ENCODE measurements around the gene DDI2. TPM values are rescaled to one million over a fixed set of nuclear protein-coding genes. Genes with fewer than 3 reads are reported as not detected.
A peak's percentile ranks its signal among the peaks of the same experiment; 100 is the strongest.

The DDI2 gene
- total RNA-seq, 1 donor from 2014 or later: 22.5 TPM

DNA sequence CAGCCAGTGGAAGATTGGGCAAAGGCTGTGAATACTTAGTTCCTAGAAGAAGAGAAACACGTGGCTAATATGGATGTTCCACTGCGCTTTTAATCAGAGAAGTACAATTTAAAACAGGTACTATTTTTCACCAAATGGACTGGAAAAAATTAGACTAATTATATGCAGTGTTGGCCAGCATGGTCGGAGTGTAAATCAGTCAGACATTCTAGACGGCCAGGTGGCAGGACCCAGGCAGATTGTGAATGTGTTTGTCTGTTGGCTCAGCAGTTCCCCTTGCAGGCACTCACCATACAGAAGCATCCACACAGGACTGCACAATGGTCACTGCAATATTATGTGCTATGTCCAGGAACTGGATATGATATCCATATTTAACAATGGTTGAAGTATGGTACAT is 94.9 kb downstream of the DDI2 start:
- no peak overlapping the region for H3K4me3 ChIP-seq
- peaks cover 13% of the 10 kb centered on the region for H3K36me3 ChIP-seq
- H3K9me3 ChIP-seq (replicated peaks): no peaks in the 10 kb centered on the region
- peaks cover 100% of the 10 kb centered on the region for H3K4me1 ChIP-seq
- peak overlapping the region; percentile 53 for H3K27ac ChIP-seq (replicated peaks)
- TF ChIP-seq, protein P1, sequence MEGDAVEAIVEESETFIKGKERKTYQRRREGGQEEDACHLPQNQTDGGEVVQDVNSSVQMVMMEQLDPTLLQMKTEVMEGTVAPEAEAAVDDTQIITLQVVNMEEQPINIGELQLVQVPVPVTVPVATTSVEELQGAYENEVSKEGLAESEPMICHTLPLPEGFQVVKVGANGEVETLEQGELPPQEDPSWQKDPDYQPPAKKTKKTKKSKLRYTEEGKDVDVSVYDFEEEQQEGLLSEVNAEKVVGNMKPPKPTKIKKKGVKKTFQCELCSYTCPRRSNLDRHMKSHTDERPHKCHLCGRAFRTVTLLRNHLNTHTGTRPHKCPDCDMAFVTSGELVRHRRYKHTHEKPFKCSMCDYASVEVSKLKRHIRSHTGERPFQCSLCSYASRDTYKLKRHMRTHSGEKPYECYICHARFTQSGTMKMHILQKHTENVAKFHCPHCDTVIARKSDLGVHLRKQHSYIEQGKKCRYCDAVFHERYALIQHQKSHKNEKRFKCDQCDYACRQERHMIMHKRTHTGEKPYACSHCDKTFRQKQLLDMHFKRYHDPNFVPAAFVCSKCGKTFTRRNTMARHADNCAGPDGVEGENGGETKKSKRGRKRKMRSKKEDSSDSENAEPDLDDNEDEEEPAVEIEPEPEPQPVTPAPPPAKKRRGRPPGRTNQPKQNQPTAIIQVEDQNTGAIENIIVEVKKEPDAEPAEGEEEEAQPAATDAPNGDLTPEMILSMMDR (IDR thresholded peaks at IDR 0.05; ENCODE audit: borderline replicate concordance): no peak
- no peak for DNase-seq
- intact Hi-C loops (cut with micrococcal nuclease): no loop called here
- H3K27me3 ChIP-seq (ENCODE audit: low read depth): no peaks in the 10 kb centered on the region

DNA sequence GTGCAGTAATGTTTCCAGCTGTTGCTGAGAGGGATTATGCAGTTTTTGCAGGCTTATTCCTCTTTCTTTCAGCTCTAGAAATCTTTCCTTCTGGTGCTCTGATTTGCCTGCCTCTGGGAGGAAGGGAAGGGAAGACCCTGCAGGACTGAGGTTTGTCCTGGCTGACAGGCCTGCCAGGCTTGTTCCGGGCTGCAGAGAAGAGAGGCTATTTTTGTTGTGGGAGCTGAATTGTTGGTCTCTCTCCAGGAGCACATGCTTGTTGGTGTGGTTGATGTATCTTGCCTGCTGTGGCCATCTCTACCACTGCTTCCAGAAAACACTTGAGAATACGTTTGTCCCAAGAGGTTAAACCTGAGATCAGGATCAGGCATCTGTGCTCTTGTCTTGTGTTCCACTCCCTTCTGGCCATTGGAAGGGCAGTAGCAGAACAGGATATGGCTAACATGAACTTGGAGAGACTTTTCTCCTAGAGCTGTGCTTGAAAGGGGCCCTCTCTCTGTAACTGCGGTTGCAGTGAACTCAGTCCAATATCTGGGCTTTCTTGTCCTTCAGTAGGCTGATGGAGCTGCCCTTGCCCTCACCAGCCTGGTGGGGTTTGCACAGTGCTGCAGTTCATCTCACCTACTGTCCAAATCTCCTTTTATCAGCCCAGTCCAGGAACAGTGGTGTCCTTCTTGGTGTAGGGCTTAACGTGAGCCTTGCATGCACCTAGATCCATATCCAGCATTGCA is 97.3 kb downstream of the DDI2 start:
- Histone ChIP-seq H3K4me1 (peaks cover 100% of the 10 kb centered on the region), H3K9me3 (replicated peaks) (no peaks in the 10 kb centered on the region), H3K27ac (replicated peaks) (peak overlapping the region; percentile 87), H3K4me3 (peak overlapping the region; percentile 9), H3K36me3 (peaks cover 36% of the 10 kb centered on the region), H3K27me3 (ENCODE audit: low read depth) (no peaks in the 10 kb centered on the region)
- DNase-seq: no peak
- intact Hi-C loops (cut with micrococcal nuclease): no loop called here
- TF ChIP-seq, protein P1 (IDR thresholded peaks at IDR 0.05; ENCODE audit: borderline replicate concordance): no peak

DNA sequence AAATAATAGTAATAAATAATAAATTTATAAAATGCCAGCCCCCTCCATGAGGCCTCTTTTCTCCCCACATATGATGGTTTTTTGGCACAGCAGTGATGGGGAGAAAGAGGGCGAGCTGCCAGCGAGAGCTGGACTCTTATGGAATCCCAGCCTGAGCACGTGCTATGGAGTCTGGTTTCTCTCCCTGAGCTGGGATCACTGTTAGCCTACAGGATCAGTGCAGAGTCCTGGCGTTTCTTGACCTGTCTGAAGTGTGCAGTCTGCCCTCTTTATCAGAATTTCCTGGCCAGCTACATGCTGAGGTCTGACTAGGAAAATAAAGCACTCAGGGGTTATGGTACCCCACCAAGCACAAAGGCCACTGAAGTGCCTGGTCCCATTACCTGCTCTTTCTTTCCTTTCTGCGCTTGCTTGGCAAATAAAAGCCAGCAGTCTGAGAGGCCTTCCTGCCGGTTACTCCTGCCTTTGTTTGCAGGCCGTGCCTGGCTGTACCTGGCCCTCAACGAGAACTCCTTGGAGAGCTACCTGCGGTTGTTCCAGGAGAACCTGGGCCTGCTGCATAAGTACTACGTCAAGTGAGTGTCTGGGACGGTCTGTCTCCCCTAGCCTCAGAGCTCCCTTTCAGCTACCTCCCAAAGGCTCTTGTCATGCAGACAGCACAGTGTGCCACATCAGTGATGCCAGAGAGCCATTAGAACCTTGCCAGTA is 100.3 kb downstream of the DDI2 start:
- Histone ChIP-seq H3K4me1 (peaks cover 92% of the 10 kb centered on the region), H3K27ac (replicated peaks) (peak overlapping the region; percentile 87), H3K27me3 (ENCODE audit: low read depth) (no peaks in the 10 kb centered on the region), H3K9me3 (replicated peaks) (no peaks in the 10 kb centered on the region), H3K4me3 (no peak overlapping the region), H3K36me3 (peaks cover 66% of the 10 kb centered on the region)
- no peak for DNase-seq
- TF ChIP-seq, protein P1 (IDR thresholded peaks at IDR 0.05; ENCODE audit: borderline replicate concordance): no peak
- intact Hi-C loops (cut with micrococcal nuclease): no loop called here

DNA sequence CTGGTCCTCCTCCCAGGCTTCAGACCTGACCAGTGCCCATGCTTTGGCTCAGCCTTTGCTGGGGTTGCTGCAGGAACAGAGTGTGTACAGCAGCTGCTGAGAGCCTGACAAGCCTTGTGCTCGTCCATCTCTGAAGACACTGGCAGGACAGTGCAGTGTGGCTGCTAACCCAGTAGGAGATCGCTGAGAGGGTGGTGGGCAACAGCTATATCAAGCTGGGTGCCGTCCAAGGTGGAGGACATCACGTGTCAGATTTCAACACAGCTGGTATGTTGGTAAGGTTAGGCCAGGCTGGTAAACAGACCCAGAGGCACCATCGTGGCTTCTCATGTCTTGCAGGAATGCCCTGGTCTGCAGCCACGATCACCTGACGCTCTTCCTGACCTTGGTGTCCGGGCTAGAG is 100.9 kb downstream of the DDI2 start:
- no peak overlapping the region for H3K4me3 ChIP-seq
- intact Hi-C loops (cut with micrococcal nuclease): no loop called here
- H3K27me3 ChIP-seq (ENCODE audit: low read depth): no peaks in the 10 kb centered on the region
- peaks cover 86% of the 10 kb centered on the region for H3K4me1 ChIP-seq
- no peak for DNase-seq
- peaks cover 72% of the 10 kb centered on the region for H3K36me3 ChIP-seq
- H3K9me3 ChIP-seq (replicated peaks): no peaks in the 10 kb centered on the region
- H3K27ac ChIP-seq (replicated peaks): peak overlapping the region; percentile 87
- TF ChIP-seq, protein P1 (IDR thresholded peaks at IDR 0.05; ENCODE audit: borderline replicate concordance): no peak

Other genes starting within 250 kb of the DDI2 start
- 15.0 TPM for gene EFHD2, start 207.6 kb upstream of the DDI2 start, total RNA-seq
- gene CTRC, start 179.0 kb upstream of the DDI2 start, total RNA-seq: not detected
- not detected for gene CELA2A, start 160.7 kb upstream of the DDI2 start, total RNA-seq
- gene CELA2B, start 141.4 kb upstream of the DDI2 start, total RNA-seq: not detected
- gene CASP9, start 93.2 kb upstream of the DDI2 start, total RNA-seq: 14.1 TPM
- gene DNAJC16, start 90.6 kb upstream of the DDI2 start, total RNA-seq: 16.2 TPM
- gene AGMAT, start 32.4 kb upstream of the DDI2 start, total RNA-seq: not detected
- 90.3 TPM for gene PLEKHM2, start 66.9 kb downstream of the DDI2 start, total RNA-seq
- 34.0 TPM for gene SLC25A34, start 118.8 kb downstream of the DDI2 start, total RNA-seq
- gene TMEM82, start 125.0 kb downstream of the DDI2 start, total RNA-seq: not detected
- gene FBLIM1, start 141.3 kb downstream of the DDI2 start, total RNA-seq: 89.1 TPM
- 6.0 TPM for gene UQCRHL, start 190.2 kb downstream of the DDI2 start, total RNA-seq
- 20.8 TPM for gene SPEN, start 230.2 kb downstream of the DDI2 start, total RNA-seq